A549 (cell line): Measurements from ENCODE around the gene KPNA5.

Experiments used
- BHLHE40 ChIP-seq: IDR thresholded peaks from 2 replicates; pipeline ENCODE4 v1.6.1; 2012; ENCODE audit warnings: low read depth, low read length, inconsistent platforms
- CHD4 ChIP-seq: fragments of 200-600 bp; sonication (generic); IDR thresholded peaks from 2 replicates; pipeline ENCODE4 v1.6.1; 2016; ENCODE audit warnings: antibody characterized with exemption, mild to moderate bottlenecking, borderline replicate concordance
- HDAC2 ChIP-seq: fragments of 200-600 bp; sonication (generic); IDR thresholded peaks from 2 replicates; pipeline ENCODE4 v1.6.1; 2016
- JUNB ChIP-seq: fragments of >200 bp; sonication (Bioruptor Twin); formaldehyde crosslinking; IDR thresholded peaks from 2 replicates; pipeline ENCODE4 v1.6.1; 2016
- TFCP2L1 ChIP-seq: fragments of 250-450 bp; sonication (Bioruptor Pico); IDR thresholded peaks from 2 replicates; pipeline ENCODE4 v1.5.0; 2021; ENCODE audit warnings: mild to moderate bottlenecking
- TF ChIP-seq, protein P1 (sequence below): fragments of 200-600 bp; sonication (generic); IDR thresholded peaks from 2 replicates; pipeline ENCODE4 v1.6.1; 2016; ENCODE audit warnings: antibody characterized with exemption, mild to moderate bottlenecking, moderate library complexity
- TF ChIP-seq, protein P2 (sequence below): fragments of >200 bp; sonication (Bioruptor Twin); formaldehyde crosslinking; IDR thresholded peaks from 3 replicates; pipeline ENCODE4 v1.5.1; 2016

DNA sequence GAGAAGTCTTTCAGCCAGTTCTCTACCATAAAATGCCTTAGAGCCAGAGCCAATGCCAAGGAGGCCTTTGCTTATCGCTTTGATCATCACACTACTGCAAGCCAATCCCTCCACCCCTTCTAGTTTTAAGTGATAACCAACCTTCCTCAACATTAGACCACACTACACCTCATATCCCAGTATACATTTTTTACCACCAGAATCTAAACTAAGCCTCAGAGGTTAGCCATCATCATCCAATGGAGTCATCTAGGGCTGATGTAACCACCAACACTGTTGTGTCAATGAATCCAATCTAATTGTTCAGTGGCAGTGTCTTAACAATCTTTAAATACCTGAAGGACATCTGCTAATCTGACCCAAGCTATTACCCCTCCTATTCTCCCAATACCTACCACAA, 18.8 kb upstream of the KPNA5 start:
- TF ChIP-seq, protein P1, sequence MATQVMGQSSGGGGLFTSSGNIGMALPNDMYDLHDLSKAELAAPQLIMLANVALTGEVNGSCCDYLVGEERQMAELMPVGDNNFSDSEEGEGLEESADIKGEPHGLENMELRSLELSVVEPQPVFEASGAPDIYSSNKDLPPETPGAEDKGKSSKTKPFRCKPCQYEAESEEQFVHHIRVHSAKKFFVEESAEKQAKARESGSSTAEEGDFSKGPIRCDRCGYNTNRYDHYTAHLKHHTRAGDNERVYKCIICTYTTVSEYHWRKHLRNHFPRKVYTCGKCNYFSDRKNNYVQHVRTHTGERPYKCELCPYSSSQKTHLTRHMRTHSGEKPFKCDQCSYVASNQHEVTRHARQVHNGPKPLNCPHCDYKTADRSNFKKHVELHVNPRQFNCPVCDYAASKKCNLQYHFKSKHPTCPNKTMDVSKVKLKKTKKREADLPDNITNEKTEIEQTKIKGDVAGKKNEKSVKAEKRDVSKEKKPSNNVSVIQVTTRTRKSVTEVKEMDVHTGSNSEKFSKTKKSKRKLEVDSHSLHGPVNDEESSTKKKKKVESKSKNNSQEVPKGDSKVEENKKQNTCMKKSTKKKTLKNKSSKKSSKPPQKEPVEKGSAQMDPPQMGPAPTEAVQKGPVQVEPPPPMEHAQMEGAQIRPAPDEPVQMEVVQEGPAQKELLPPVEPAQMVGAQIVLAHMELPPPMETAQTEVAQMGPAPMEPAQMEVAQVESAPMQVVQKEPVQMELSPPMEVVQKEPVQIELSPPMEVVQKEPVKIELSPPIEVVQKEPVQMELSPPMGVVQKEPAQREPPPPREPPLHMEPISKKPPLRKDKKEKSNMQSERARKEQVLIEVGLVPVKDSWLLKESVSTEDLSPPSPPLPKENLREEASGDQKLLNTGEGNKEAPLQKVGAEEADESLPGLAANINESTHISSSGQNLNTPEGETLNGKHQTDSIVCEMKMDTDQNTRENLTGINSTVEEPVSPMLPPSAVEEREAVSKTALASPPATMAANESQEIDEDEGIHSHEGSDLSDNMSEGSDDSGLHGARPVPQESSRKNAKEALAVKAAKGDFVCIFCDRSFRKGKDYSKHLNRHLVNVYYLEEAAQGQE = no peak
- no peak for TF ChIP-seq CHD4
- TF ChIP-seq JUNB = no peak
- TF ChIP-seq, protein P2, sequence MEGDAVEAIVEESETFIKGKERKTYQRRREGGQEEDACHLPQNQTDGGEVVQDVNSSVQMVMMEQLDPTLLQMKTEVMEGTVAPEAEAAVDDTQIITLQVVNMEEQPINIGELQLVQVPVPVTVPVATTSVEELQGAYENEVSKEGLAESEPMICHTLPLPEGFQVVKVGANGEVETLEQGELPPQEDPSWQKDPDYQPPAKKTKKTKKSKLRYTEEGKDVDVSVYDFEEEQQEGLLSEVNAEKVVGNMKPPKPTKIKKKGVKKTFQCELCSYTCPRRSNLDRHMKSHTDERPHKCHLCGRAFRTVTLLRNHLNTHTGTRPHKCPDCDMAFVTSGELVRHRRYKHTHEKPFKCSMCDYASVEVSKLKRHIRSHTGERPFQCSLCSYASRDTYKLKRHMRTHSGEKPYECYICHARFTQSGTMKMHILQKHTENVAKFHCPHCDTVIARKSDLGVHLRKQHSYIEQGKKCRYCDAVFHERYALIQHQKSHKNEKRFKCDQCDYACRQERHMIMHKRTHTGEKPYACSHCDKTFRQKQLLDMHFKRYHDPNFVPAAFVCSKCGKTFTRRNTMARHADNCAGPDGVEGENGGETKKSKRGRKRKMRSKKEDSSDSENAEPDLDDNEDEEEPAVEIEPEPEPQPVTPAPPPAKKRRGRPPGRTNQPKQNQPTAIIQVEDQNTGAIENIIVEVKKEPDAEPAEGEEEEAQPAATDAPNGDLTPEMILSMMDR = no peak
- TF ChIP-seq BHLHE40 = no peak
- TF ChIP-seq HDAC2 = no peak
- TF ChIP-seq TFCP2L1 (CRISPR knock-in tag) = no peak
